Measurements from ENCODE around the gene RMI1. TPM values are rescaled to one million over a fixed set of nuclear protein-coding genes. Genes with fewer than 3 reads are reported as not detected.
A peak's percentile ranks its signal among the peaks of the same experiment; 100 is the strongest.

The RMI1 gene
- total RNA-seq (1 to 10 TPM; 3.7 to 8.0 (median 4.8) TPM), polyA plus RNA-seq (1 to 10 TPM; 3.2 to 3.4 TPM)
- long read RNA-seq, donor 1, transcript RMI1-202 (3 exons, 1,553 nt): major isoform, 5 of 7 reads
- long read RNA-seq, donor 1, partial matches to known transcripts: 0 of 7 reads
- long read RNA-seq, donor 1, other reads (novel, unspliced or antisense): 2 of 7 reads
- long read RNA-seq, donor 2, transcript RMI1-202 (3 exons, 1,553 nt): major isoform, 7 of 11 reads
- long read RNA-seq, donor 2, partial matches to known transcripts: 0 of 11 reads
- long read RNA-seq, donor 2, other reads (novel, unspliced or antisense): 0 of 11 reads
- long read RNA-seq, donor 3, transcript RMI1-202 (3 exons, 1,553 nt): major isoform, 16 of 21 reads
- long read RNA-seq, donor 3, partial matches to known transcripts: 1 of 21 reads
- long read RNA-seq, donor 3, other reads (novel, unspliced or antisense): 2 of 21 reads

DNA sequence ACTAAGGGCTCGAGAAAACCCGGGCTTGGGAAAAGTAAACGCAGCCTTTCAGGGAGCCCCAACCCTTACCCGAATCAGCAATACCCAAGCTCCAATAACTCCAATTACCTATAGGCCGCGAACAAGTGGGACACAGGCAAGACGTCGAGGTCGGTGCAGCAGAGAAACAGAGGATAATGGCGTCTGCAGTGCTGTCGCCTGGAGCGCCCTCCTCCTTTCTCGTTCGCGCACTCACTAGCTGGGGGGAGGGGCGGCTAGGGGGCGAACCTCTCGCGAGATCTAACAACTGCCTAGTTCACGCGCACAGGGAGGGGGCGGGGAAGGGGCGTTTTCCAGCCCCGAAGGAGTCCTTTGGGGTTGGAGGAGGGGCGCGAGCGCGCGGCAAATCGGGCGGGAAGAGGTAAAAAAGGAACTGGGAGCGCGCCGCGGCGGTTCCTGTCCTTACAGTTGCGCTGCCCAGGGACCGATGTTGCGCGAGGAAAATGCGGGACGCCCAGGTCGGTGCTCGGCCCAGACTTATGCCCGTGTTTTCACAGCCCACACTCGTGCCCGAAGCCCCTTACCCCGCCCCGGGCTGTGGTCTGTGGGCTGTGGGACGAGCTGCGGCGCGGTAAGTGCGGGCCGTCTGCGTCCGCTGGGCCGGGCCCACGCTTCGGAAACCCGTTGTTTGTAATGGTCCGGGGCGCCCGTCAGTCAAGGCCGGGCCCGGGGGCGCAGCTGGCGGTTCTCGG, at the start of gene RMI1:
RMI1 (plus strand) TSS at position 411 of the 731 bp plus-strand sequence. CDS start 20,182 bp downstream, outside the sequence.
- peak; percentile 99 to 100 (median 100) for DNase-seq
- 0 to 1% (median 1%) methylated on average over 55 to 69 of the region's 69 CpGs for WGBS, 3 donors
- no peaks in the 10 kb centered on the region for H3K27me3 ChIP-seq
- no peaks in the 10 kb centered on the region for H3K9me3 ChIP-seq
- peak within 1 kb of the TSS; percentile 94 for H3K4me3 ChIP-seq
- TF ChIP-seq, protein P1, sequence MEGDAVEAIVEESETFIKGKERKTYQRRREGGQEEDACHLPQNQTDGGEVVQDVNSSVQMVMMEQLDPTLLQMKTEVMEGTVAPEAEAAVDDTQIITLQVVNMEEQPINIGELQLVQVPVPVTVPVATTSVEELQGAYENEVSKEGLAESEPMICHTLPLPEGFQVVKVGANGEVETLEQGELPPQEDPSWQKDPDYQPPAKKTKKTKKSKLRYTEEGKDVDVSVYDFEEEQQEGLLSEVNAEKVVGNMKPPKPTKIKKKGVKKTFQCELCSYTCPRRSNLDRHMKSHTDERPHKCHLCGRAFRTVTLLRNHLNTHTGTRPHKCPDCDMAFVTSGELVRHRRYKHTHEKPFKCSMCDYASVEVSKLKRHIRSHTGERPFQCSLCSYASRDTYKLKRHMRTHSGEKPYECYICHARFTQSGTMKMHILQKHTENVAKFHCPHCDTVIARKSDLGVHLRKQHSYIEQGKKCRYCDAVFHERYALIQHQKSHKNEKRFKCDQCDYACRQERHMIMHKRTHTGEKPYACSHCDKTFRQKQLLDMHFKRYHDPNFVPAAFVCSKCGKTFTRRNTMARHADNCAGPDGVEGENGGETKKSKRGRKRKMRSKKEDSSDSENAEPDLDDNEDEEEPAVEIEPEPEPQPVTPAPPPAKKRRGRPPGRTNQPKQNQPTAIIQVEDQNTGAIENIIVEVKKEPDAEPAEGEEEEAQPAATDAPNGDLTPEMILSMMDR (IDR thresholded peaks at IDR 0.05): peak in 1 of 3 donors; percentile 16
- no peak for TF ChIP-seq EP300 (IDR thresholded peaks at IDR 0.05)
- peak; percentile 98 for TF ChIP-seq POLR2A (IDR thresholded peaks at IDR 0.05)
- no peaks in the 10 kb centered on the region for H3K36me3 ChIP-seq
- intact Hi-C loops (cut with DNase I): no loop called here
- no peaks in the 10 kb centered on the region for H3K4me1 ChIP-seq (ENCODE audit: insufficient read depth)
- peak within 1 kb of the TSS; percentile 97 to 98 for H3K27ac ChIP-seq

DNA sequence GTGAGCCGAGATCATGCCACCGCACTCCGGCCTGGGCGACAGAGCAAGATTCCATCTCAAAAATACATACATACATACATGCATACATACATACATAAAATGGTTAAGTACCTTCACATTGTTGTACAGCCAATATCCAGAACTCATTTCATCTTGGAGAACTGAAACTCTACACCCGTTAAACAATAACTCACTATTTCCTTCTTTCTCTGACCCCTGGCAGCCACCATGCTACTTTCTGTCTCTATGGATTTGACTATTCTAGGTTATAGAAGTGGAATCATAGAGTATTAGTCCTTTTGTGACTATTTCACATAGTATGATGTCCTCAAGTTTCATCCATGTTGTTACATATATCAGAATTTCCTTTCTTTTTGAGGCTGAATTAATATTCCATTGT, 49.7 kb upstream of the RMI1 start:
- WGBS, 3 donors: 82 to 89% (median 83%) methylated on average over 5 of the region's 5 CpGs
- Histone ChIP-seq H3K27ac (no peak overlapping the region), H3K36me3 (no peaks in the 10 kb centered on the region), H3K9me3 (no peaks in the 10 kb centered on the region), H3K4me1 (ENCODE audit: insufficient read depth) (no peaks in the 10 kb centered on the region), H3K4me3 (no peak overlapping the region), H3K27me3 (no peaks in the 10 kb centered on the region)
- no peak for DNase-seq
- TF ChIP-seq, protein P1 (IDR thresholded peaks at IDR 0.05): no peak
- intact Hi-C loops (cut with DNase I): loop anchor here in 2 of 4 donors (10.0 kb wide), 2 partner anchors 234 to 244 kb away; no protein-coding TSS in a partner anchor

DNA sequence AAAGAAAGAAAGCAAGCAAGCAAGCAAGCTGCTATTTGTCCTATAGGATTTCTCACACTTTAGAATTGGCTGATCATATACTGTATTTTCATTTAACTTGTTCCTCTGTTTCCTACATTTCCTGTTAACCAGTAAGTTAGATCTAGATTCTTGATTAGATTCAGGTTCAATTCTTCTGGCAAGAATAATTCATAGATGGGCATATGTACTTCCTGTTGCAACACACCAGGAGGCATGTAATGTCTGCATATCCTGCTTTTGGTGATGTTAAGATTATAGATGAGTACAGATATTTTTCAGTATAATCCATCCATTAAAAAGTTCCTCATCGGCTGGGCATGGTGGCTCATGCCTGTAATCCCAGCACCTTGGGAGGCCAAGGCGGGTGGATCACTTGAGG, 48.6 kb upstream of the RMI1 start:
- TF ChIP-seq POLR2A (IDR thresholded peaks at IDR 0.05) (no peak), EP300 (IDR thresholded peaks at IDR 0.05) (no peak)
- TF ChIP-seq, protein P1 (IDR thresholded peaks at IDR 0.05): no peak
- no peak for DNase-seq
- Histone ChIP-seq H3K4me1 (ENCODE audit: insufficient read depth) (no peaks in the 10 kb centered on the region), H3K36me3 (no peaks in the 10 kb centered on the region), H3K4me3 (no peak overlapping the region), H3K9me3 (no peaks in the 10 kb centered on the region), H3K27ac (no peak overlapping the region), H3K27me3 (no peaks in the 10 kb centered on the region)
- intact Hi-C loops (cut with DNase I): loop anchor here in 2 of 4 donors (10.0 kb wide), 2 partner anchors 233 to 243 kb away; no protein-coding TSS in a partner anchor
- WGBS, 3 donors: 91 to 98% (median 98%) methylated on average over 2 of the region's 2 CpGs

DNA sequence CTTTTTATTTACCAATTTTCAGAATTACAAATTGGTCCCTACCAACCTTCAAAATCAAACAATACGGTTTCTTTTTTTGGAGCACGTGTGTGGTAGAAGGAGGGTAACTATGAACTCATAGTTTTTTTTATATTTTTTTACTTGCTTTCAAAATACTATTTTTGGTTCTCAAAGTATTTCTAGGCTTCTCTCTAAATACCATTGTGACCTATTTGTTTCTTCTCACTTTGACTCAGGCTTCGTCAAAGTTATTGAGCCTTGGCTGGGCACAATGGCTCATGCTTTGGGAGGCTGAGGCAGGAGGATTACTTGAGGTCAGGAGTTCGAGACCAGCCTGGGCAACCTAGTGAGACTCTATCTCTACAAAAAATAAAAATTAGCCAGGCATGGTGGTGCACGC, 47.8 kb upstream of the RMI1 start:
- Histone ChIP-seq H3K36me3 (no peaks in the 10 kb centered on the region), H3K4me1 (ENCODE audit: insufficient read depth) (no peaks in the 10 kb centered on the region), H3K27me3 (no peaks in the 10 kb centered on the region), H3K27ac (no peak overlapping the region), H3K9me3 (no peaks in the 10 kb centered on the region), H3K4me3 (no peak overlapping the region)
- no peak for TF ChIP-seq EP300 (IDR thresholded peaks at IDR 0.05)
- TF ChIP-seq, protein P1 (IDR thresholded peaks at IDR 0.05): no peak
- TF ChIP-seq POLR2A (IDR thresholded peaks at IDR 0.05): no peak
- no peak for DNase-seq
- 85 to 86% (median 86%) methylated on average over 5 of the region's 5 CpGs for WGBS, 3 donors
- intact Hi-C loops (cut with DNase I): loop anchor here in 2 of 4 donors (10.0 kb wide), 2 partner anchors 232 to 242 kb away; no protein-coding TSS in a partner anchor

Measured in ovary (tissue), 10 donors.